ENCODE results near the gene CPNE4.
"Not testable (repeated sequence)": the region's sequence is repeated elsewhere in the genome, so short reads cannot be mapped to it uniquely, and the experiment has no call there.

The CPNE4 gene

DNA sequence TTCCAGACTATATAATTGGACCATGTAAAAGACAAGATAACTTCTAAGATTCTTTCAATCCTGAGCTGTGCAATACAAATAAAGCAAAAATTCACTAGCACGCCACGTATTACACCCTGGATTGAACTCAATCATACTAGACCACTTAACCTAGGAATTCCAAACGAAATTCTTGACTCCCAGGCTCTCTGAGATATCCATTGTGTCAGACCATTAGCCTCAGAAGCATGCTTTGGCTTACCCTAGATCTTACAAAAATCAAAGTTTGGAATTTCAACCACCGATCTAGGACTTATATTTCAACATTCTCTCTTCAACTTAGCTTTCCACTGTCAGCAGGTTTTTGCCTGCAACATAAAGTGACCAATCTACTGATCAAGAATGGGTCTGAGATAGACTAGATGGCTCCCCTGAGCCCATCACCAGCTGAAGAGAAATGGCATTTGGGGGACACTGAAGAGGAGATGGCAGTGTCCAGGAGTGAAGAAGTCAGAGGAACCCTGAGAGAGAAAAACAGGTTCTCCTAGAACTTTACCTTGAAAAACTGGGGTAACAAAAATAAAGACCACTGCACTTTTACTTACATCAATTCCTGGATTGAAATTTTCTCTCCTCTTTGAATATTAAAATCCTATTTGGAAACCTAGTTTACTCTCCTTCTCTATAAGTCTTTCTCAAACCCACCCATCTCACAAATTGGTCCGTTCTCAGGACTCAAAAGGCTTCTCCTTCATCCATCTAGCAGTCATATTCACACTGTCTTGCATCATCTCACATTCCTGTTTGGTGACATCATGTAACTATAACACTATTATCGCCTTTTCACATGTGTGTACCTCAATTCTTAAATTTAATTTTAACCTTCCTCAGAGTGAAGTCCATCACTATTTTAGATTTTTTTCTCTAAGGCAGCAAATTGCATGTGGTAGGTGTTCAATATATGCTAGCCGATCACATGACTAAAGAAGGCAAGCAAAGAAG, 18.5 kb downstream of the CPNE4 start:
- no peak for DNase-seq

DNA sequence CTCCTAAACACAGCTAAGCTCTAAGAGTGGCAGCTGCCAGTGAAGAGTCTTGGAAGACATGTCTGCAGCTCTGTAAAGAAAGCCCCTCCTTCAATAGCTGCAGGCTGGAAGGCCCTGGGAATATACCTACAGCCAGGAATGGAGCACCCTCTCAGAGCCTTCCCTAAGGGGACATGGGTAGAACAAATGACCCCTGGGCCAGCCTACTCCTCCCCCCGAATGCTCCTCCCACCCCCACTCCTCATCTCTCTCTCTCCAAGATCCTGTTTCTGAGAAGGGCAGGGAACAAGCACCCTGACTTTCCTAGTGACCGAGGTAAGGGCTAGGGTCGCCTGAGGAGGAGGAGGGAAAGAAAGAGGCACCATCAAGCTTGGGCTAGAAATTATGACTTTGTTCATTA, 20.7 kb downstream of the CPNE4 start:
- no peak for DNase-seq

DNA sequence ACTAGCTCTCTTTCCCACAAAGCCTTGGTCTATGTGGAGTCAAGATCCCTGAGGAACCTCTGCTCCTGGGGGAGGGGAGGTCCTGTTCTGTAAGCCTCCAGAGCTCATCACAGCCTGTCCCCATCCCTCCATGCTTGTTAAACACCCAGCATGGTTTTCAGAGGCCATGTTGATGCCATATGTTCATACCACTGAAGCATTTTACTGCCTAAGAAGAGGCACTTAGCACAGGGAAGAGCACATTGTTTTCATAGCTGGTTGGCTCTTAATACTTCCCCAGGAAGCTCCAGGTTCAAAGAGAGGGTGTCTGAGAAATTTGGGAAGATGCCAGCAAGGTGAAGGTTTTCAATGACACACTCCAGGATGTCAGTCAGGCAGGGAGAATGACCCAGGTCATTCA, 25.6 kb downstream of the CPNE4 start:
- DNase-seq = no peak

DNA sequence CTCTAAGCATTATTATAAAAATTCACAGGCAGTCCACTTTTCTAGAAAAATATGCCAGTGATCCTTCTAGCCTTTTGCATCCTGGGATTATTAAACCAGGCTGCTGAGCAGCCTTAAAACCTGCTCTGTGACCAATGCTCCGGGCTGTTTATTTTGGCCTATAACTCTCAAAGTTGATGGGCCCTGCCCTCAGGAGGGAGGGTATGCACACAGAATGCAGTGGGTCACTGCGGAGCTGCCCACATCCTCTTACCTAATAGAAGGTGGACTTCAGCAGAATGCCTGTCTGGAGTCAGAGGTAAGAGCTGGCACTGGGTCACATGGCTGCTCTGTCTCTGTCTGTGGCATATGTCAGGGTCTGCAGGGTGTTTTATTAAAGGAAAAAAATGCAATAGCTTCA, 26.0 kb downstream of the CPNE4 start:
- DNase-seq = no peak

DNA sequence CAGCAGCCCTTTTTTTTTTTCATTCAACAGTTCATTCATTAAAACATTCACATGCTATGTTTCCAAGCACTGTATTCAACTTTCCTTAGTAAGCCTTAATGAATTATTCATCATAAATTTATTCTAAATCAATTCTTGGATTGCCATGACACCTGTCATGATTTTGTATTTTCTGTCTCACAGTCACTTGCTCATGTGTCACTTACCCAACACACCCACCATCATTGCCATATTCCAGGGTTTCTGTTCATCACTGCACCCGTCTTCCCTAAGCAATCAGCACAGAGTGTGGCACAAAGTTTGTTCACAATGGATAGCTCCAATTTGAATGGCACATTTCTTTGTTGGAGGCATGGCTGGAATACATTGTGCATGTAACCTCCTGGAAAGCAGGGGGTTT, 27.2 kb downstream of the CPNE4 start:
- peak in 4 of 56 donors; percentile 2 to 10 (median 4) for DNase-seq

DNA sequence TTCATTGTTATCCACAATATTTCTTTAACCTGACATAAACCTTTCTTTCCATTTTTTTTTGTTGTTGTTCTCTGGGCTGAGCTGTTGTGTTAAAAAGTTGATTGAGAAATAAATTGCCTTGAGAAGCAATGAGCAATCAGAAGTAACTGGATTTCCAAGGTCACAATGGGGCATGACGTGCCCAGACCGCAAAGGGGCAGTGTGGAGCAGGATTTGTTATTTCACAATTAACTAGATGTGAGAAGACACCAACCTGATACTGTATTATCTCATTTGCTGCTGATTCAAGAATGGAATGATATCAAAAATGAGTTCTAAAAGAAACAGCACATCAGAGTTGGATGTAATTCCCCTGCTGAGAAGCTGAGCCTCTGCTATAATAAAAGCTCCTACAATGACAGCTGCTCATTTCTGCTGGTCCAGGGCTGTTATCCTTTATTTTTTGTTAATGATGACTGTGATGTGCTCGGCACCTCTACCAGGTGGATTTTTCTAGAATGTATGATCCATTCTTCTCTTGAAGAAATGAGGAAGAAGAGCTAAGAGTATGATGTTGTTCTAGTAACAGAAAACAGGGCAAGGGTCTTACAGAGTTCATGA, 28.1 kb downstream of the CPNE4 start:
- DNase-seq = peak in 1 of 56 donors; percentile 15

DNA sequence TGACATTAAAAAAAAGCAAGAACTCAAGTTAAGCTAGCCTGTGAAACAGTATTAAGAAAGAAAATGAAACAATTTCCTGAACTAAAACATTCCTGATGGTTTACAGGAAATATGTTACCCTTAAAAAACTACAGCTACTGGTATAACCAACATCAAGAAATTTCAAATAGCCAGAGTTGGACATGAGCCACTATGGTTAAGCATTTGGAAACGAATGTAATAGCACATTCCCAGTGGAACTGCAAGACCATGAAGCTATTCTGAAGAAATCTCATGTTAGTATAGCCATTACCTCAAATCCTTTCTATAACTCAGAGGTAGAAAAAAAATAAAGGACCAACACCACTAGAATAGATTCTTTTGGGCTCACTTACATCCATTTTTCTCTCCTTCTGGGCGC, 30.2 kb downstream of the CPNE4 start:
- no peak for DNase-seq

DNA sequence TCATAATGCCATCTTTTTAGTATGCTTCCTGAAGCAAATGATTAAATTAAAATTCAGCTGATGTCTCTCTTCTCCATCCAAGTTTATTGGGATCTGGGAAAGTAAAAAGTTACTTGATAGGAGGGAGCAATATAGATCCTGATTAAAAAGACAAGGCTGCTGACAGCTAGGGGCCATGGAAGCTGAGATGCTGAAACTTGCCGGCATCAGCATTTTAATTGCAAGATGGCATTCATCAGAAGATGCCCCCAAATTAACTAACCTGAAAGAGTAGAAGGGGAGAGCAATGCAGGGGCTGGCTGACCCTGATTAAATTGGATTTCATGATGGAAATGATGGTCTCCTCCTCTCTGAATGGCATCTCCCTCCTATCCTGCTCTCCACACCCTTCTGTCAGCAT, 31.1 kb downstream of the CPNE4 start:
- no peak for DNase-seq

DNA sequence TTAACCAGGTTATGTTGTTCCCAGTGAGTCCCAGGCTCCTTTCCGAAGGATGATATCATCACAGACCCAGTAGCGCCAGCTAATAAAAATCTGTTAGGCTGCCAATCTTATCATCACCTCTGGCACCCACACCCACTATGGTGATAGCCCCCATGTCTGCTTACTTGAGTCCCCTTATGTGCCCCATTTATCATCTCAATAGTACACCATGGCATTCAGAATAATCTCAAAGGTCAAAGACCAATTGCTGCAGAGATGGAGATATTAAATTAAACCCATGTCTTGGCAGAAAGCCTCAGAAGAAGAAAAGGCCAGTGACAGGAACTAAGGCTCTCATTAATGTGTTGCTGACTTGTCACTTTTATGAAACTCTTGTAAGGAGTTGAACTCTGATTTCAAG, 32.8 kb downstream of the CPNE4 start:
- DNase-seq = no peak

DNA sequence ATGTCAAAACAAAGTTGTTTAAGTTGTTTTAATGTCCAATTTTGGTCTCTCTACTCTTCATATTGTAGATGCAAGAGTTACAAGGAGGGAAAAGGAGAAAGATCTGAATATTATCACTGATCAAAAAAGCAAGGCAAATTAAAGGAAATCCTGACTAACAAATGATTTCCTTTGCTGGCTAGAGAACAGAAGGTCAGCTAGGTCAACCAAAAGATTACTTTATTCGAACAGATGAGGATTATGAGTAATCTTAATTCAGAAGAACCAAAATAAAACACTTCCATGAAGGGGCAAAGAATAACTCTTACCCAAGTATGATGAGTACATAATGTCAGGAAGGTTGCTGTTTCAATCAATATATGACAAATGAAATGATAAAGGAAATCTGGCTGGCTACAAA, 33.8 kb downstream of the CPNE4 start:
- no peak for DNase-seq

DNA sequence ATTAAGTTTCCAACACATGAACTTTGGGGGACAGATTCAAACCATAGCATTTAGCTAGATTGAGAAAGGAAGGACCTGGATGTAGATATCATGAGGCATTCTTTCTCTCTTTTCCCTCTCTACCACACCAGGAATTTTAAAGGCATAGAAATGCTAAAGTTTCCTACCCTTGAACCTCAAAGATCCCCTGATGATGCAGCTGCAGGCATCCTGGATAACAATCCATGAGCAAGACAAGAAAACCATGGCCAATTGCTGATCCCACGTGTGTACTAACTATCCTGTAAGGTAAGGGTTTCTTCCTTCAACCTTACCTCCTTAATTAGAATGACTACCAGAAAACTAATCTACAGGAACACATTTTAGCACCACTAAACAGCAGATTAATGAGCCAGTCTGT, 36.8 kb downstream of the CPNE4 start:
- no peak for DNase-seq

DNA sequence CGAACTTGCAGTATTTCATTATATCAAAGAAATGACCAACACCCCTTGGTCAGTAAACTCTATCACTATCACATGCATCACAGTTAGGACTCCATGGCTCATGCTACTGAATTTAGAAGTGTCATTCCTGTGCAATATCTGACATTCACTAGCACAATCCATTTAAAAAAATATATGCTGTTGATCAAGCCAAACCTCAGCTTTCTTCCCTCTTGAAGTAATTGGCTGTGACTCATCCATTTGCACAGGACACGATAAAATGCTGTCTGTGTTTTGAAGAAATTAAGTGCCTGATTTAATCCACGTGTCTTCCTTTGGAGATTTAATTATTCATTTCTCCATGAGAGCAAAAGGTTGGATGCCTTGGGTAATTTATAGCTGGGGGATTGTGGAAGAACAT, 38.9 kb downstream of the CPNE4 start:
- no peak for DNase-seq

DNA sequence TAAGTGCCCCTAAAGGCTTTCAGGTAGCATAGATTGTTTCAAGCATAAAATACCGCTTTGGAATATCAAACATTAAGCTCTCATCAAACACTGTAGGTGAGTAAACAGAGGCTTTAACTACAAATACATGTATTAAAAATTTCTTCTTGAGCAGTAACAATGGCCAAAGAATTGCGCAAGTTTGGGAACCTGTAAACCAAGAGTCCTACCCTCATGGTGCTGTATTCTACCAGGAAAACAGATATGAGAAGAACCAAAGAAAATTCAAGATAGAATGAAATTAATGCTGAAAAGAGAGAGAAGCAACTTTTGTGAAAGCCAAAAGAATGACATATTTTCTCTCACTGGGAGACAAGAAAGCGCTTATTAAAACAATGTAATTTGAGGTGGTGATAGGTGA, 45.5 kb downstream of the CPNE4 start:
- DNase-seq = no peak

DNA sequence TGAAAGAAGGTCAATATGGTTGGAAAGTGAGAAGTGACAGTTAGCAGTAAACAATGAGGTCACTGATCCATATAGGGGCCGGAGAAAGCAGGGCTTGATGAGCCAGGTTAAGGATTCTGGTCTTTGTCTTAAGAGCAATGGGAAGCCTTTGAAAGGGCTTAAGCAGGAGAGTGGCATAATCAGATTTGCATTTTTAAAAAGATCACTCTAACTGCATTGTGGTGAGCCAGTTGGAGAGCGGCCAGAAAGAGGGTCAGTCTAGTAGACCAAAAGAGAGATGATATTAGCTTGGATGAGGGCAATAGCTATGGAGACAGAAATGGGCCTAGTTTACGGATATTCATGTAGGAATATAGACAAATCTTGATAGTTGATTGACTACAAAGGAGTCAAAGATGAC, 46.6 kb downstream of the CPNE4 start:
- no peak for DNase-seq

DNA sequence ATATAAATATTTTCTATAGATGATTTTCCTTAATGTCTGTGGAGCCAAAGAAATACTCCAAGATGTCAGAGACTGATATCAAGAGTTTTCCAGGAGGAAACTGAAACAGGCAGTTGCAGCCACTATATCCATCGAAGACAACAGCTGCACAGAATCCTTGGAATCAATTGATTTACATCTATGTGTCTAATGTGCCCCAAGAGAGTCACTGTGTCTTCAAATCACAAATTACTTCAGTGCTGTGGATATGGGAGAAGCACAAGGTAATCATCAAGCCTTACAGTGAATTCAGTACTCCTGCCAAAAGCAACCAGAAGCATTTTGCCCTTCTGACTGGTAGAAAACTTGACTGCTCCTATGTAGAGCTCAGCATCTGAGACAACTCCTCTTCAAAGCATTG, 51.1 kb downstream of the CPNE4 start:
- no peak for DNase-seq

DNA sequence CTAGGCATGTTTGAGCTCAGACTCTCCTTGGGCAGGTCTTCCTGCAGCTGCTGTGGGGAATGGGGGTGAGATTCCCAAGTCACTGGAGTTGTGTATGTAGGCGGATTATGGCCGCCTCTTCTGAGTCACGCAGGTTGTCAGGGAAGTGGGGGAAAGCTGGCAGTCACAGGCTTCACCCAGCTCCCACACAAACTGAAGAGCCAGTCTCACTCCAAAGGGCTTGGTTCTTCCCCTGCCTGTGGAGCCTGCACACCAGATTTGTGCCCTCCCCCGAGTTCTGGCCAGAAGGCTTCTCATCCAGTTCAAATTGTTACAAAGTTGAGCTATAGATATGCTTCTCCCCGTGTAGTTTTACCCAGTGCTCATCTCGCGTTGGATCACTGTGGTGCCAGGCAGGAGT, 53.5 kb downstream of the CPNE4 start:
- DNase-seq = no peak

DNA sequence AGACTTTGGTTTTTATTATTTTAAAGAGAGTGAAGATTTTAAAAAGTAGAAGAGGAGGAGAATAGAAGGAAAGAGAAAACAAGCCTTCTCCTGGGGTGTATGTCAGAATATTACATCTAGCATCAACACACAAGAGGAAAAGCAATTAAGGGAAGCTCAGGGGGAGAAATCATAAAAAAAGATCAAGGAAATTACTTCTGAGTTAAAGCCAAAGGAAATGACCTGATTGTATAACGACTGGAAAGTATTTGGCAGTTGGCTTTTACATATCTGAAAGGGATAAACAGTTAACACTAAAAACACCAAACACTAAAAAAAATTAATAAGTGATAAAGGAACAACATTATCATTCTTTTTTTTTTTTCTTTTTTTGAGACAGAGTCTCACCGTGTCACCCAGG, 58.4 kb downstream of the CPNE4 start:
- DNase-seq = no peak

DNA sequence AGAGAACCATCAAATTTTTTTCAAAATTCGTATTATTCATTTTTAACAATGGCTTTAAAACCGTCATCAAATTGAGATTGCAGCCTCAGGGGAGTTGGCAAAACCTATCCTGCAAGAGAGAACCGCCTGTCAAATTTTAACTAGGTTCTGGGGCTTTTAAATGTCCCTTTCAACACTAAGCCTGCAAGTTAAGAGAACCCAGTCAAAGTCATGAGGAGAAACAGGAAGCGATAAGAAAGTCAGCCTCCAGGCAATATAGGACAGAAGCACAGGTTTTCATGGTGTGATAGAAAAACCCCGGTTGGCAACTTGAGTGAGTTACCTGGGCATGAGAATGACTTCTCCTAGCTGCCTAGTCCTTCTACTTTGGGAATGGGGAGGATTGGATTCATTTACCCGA, 59.8 kb downstream of the CPNE4 start:
- no peak for DNase-seq

DNA sequence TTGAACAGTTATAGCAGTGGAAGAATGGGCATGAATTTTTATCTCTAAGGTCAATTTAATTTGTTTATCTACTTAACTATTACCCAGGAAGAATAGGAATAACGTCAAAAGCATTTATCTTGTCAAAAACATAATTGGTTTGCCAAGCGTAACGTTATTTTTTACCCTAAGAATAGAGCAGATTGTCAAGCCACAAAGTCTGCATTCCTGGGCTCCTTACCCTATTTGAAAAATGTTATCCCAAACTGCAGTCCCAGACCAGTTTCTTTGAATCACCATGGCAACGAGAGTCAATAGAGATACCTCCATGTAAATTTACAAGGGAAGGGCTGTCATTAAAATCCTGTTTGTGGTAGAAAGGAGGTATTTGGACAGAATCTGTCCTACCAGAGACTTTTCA, 61.1 kb downstream of the CPNE4 start:
- DNase-seq = no peak

DNA sequence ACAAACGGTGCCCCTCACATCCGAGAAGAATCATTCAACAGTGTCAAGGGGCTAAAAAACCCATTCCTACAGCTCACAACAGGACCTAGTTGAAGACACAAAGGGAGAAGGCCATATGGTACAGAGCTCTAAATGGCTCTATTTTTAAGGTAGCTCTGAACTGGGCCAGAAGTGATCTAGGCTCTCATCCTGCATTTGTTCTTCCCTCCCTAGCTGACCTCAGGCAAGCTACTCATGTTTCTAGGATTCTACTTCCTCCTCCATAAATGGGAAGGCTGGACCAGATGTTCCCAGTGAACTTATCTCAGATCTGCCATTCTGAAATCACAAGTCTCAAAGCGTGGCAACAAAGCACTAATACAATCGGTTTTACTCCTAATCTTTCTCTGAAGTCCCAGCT, 62.3 kb downstream of the CPNE4 start:
- DNase-seq = no peak

DNA sequence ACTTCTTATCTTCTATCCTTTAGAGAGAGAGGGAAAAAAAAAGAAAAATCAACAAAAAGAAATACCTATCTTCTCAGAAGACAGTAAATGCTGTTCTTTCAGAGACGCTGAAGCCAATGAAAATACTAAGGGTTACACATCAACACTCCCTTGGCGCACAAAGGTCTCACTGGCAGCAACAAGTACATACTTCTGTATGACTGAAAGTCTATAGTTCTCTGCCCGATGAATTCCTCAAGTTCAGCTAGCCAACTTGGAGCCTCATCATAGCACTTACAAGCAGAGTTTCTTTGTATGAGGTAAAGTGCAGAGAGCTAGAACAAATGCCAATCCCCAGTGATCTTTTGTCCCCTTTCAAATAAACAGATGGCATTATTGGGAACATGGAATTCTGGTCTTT, 62.7 kb downstream of the CPNE4 start:
- DNase-seq = no peak

DNA sequence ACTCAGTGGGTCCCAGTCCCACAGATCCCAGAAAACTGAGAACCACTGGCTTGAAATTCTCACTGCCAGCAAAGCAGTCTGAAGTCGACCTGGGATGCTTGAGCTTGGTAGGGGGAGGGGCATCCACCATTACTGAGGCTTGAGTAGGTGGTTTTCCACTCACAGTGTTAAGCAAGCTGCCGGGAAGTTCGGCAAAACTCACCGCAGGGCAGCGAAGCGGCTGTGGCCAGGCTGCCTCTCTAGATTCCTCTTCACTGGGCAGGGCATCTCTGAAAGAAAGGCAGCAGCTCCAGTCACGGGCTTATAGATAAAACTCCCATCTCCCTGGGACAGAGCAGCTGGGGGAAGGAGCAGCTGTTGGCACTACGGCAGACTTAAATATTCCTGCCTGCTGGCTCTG, 71.4 kb downstream of the CPNE4 start:
- not testable (repeated sequence) for DNase-seq

DNA sequence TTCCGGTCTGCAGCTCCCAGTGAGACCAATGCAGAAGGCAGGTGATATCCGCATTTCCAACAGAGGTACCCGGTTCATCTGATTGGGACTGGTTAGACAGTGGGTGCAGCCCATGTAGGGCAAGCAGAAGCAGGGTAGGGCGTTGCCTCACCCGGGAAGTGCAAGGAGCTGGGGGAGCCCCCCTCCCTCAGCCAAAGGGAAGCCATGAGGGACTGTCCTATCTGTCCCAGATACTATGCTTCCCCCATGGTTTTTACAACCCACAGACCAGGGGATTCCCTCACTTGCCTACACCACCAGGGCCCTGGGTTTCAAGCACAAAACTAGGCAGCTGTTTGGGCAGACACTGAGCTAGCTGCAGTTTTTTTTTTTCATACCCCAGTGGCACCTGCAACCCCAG, 71.8 kb downstream of the CPNE4 start:
- no peak for DNase-seq
